ENCODE data around the gene SLC25A51.

Gene SLC25A51

GRCh38 chr9:37840560-37841194 is 63.2 kb downstream of the SLC25A51 start:
- TF ChIP-seq, protein P1, sequence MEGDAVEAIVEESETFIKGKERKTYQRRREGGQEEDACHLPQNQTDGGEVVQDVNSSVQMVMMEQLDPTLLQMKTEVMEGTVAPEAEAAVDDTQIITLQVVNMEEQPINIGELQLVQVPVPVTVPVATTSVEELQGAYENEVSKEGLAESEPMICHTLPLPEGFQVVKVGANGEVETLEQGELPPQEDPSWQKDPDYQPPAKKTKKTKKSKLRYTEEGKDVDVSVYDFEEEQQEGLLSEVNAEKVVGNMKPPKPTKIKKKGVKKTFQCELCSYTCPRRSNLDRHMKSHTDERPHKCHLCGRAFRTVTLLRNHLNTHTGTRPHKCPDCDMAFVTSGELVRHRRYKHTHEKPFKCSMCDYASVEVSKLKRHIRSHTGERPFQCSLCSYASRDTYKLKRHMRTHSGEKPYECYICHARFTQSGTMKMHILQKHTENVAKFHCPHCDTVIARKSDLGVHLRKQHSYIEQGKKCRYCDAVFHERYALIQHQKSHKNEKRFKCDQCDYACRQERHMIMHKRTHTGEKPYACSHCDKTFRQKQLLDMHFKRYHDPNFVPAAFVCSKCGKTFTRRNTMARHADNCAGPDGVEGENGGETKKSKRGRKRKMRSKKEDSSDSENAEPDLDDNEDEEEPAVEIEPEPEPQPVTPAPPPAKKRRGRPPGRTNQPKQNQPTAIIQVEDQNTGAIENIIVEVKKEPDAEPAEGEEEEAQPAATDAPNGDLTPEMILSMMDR (conservative IDR thresholded peaks at IDR 0.05), result no peak
- no peak overlapping the region for H3K27ac ChIP-seq

DNA sequence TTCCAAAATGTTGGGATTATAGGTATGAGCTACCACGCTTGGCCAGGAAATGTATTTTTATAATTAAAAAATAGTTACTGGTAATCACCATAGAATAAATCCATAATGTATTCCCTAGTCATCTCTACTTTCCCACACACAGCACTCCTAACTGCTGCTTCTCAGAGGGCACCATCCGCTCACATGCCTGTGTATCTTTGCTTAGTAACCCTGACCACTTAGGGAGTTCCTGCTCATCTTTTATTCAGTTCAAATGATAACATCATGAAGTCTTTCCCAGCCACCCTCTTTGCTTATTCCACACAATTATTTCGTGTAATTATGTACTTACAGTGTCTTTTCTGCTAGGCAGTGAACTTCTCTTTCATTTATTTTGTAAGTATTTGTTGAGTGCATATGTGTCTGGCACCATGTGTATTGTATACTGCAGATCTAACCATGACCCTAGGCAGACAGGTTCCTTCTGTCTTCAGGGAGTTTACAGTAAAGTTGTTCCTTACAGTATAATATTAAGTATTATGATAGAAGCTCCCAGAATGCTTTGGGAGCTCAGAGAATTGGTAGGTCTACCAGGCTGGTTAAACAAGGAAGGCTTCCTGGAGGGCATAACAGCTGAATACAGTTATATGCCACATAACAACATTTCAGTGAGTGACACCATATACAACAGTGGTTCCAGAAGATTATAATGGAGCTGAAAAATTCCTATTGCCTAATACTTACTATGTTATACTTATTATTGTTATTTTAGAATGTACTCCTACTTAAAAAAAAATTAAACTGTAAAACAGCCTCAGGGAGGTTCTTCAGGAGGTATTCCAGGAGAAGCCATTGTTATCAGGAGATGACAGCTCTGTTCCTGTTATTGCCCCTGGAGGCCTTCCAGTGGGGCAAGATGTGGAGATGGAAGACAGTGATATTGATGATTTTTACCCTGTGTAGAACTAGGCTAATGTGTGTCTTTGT is 64.1 kb downstream of the SLC25A51 start:
- no peak overlapping the region for H3K27ac ChIP-seq
- TF ChIP-seq, protein P1 (conservative IDR thresholded peaks at IDR 0.05), result no peak

Measured in VCaP (cell line).